GM21619 (cell line): ENCODE measurements around the gene SLC12A3.
A peak's percentile ranks its signal among the peaks of the same experiment; 100 is the strongest.

Source experiments
- ATAC-seq: cut with Tn5 transposase; IDR thresholded peaks from one replicate; pipeline ENCODE4 v1.9.1; 2021; ENCODE audit not compliant: unreplicated experiment

Gene SLC12A3

GRCh38 chr16:56961851-56962281 lies 96.9 kb downstream of the SLC12A3 start, which contains the start of gene CETP:
CETP (plus strand) TSS chr16:56961950; CDS start chr16:56961980, 30 bp downstream.
- no peak for ATAC-seq

GRCh38 chr16:56964243-56965148 lies 99.5 kb downstream of the SLC12A3 start:
- ATAC-seq, result peak; percentile 66
